ENCODE measurements around the gene WASF2. TPM values are rescaled to one million over a fixed set of nuclear protein-coding genes. Genes with fewer than 3 reads are reported as not detected.
"Not testable (repeated sequence)": the region's sequence is repeated elsewhere in the genome, so short reads cannot be mapped to it uniquely, and the experiment has no call there.

WASF2 gene
- total RNA-seq, 1 experiment from 2014 or later: 19.2 TPM

DNA sequence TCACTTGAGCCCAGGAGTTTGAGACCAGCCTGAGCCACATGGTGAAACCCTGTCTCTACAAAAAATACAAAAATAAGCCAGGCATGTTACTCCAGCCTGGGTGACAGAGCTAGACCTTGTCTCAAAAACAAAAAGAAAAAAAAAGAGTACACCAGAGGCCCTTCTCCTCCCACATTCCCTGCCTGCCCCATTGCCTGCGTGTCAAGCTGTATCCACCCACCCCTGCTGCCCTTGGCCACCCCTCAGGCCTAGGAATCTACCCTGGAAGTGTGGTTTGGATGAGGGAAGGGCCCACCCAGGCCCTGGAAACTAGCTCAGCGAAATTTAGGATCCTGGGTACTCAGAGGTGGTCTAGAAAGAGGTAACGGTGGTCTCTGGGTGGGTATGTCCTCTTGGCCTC lies 25.7 kb upstream of the WASF2 start:
- no peaks in the 10 kb centered on the region for H3K36me3 ChIP-seq
- H3K27ac ChIP-seq: no peak overlapping the region
- H3K9me3 ChIP-seq (replicated peaks): no peaks in the 10 kb centered on the region
- no peak for DNase-seq (ENCODE audit: low read depth in 1 of 2, low spot score in 2 of 2)
- H3K4me3 ChIP-seq: no peak overlapping the region
- no peaks in the 10 kb centered on the region for H3K4me1 ChIP-seq (replicated peaks)
- no peaks in the 10 kb centered on the region for H3K27me3 ChIP-seq (replicated peaks)

- Histone ChIP-seq H3K9me3 (replicated peaks) (no peaks in the 10 kb centered on the region), H3K27me3 (replicated peaks) (no peaks in the 10 kb centered on the region)
Measured at GRCh38 chr1:27513958-27514357, 24.0 kb upstream of the WASF2 start.

DNA sequence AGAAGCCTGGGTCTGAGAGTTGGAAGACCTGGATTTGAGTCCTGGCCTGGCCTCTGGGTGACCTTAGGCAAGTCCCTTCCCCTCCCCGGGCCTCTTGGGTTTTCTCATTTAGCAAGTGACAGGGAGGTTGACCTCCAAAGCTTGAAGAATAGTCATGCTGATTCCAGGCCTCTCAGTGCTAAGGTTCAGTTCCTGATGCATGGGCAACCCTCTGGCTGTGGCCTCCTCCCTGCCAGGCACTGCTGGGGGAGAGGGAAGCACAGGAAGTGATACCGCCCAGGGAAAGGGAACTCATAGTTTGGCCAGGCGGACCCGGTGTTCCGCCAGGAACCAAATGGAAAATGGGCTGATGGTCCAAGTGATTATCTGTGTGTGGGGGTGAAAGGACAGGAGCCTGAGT lies 23.6 kb upstream of the WASF2 start:
- no peak for DNase-seq (ENCODE audit: low read depth in 1 of 2, low spot score in 2 of 2)

More at GRCh38 chr1:27513958-27514357, 24.0 kb upstream of the WASF2 start:
- Histone ChIP-seq H3K4me1 (replicated peaks) (no peaks in the 10 kb centered on the region), H3K36me3 (no peaks in the 10 kb centered on the region), H3K4me3 (no peak overlapping the region), H3K27ac (no peak overlapping the region)
- no peak for DNase-seq (ENCODE audit: low read depth in 1 of 2, low spot score in 2 of 2)

DNA sequence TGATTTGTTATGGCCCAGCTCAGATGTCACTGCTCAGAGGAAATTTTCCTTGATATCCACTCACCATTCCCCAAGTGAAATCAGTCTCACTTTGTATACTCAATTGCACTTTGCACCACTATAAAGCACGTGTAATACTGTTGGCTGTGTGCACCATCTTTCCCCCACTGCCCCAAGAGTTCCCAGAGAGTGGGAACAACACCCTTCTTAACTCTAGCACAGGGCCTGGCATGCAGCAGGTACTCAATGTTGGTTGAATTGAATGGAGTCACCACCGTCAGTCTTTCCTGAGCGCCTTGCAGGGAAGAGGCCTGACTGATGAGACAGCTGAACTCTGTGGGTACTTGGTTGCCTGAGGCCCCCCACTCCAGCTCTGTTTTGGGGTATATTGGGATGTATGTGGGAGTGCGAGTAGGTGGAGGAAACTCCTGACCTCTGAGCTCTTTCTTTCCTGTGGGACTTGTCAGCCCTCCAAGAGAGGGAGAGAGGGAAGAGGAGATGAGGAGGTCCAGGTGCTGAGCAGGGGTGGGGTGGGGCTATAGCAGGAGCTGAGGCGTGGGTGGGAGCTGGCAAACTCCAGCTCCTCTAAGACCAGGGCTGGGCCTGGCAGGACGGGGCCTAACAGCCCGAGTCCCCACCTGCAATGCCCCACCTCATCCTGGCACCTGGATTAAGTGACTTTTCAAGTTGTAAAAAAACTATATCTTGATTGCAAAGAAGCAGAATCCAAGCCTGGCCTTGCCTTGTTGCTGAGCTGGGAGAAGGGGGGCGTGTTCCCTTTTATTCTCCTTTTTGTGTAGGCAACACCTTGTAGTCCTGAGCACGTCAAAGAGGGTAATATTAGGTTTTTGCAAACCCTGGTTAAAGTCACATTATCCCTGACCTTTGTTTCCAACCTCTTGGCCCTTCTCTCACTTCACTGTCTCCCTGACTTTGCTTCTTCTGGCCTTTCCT lies 19.4 kb upstream of the WASF2 start:
- H3K27ac ChIP-seq: no peak overlapping the region
- no peaks in the 10 kb centered on the region for H3K27me3 ChIP-seq (replicated peaks)
- no peaks in the 10 kb centered on the region for H3K9me3 ChIP-seq (replicated peaks)
- H3K4me3 ChIP-seq: no peak overlapping the region
- peaks cover 10% of the 10 kb centered on the region for H3K4me1 ChIP-seq (replicated peaks)
- no peak for DNase-seq (ENCODE audit: low read depth in 1 of 2, low spot score in 2 of 2)
- no peaks in the 10 kb centered on the region for H3K36me3 ChIP-seq

More for the DNA sequence above, 23.6 kb upstream of the WASF2 start:
- no peak overlapping the region for H3K27ac ChIP-seq
- H3K4me3 ChIP-seq: no peak overlapping the region
- H3K4me1 ChIP-seq (replicated peaks): no peaks in the 10 kb centered on the region
- no peaks in the 10 kb centered on the region for H3K27me3 ChIP-seq (replicated peaks)
- H3K36me3 ChIP-seq: no peaks in the 10 kb centered on the region
- H3K9me3 ChIP-seq (replicated peaks): no peaks in the 10 kb centered on the region

- Histone ChIP-seq H3K9me3 (replicated peaks) (no peaks in the 10 kb centered on the region), H3K36me3 (no peaks in the 10 kb centered on the region), H3K4me1 (replicated peaks) (peaks cover 10% of the 10 kb centered on the region), H3K27ac (no peak overlapping the region), H3K27me3 (replicated peaks) (no peaks in the 10 kb centered on the region), H3K4me3 (no peak overlapping the region)
- DNase-seq (ENCODE audit: low read depth in 1 of 2, low spot score in 2 of 2): no peak
Measured at GRCh38 chr1:27507960-27508665, 18.1 kb upstream of the WASF2 start.

GRCh38 chr1:27506703-27507102 lies 16.7 kb upstream of the WASF2 start:
- peaks cover 10% of the 10 kb centered on the region for H3K4me1 ChIP-seq (replicated peaks)
- H3K27ac ChIP-seq: no peak overlapping the region
- no peak overlapping the region for H3K4me3 ChIP-seq
- no peaks in the 10 kb centered on the region for H3K36me3 ChIP-seq
- H3K9me3 ChIP-seq (replicated peaks): no peaks in the 10 kb centered on the region
- no peak for DNase-seq (ENCODE audit: low read depth in 1 of 2, low spot score in 2 of 2)
- no peaks in the 10 kb centered on the region for H3K27me3 ChIP-seq (replicated peaks)

DNA sequence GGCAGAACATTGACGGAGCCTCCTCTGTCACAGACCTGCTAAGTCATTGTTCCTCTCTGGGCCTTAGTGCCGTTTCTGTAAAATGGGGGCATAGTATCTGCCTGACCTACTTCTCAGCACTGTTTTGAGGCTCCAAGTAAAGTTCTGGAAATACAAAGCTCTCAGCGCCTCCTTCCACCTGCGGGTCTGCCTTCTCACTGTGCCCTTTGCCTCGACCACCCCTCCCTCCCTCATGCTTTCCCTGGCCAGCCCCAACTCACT lies 15.4 kb upstream of the WASF2 start:
- peaks cover 13% of the 10 kb centered on the region for H3K4me1 ChIP-seq (replicated peaks)
- H3K27me3 ChIP-seq (replicated peaks): no peaks in the 10 kb centered on the region
- no peak overlapping the region for H3K4me3 ChIP-seq
- no peak for DNase-seq (ENCODE audit: low read depth in 1 of 2, low spot score in 2 of 2)
- no peak overlapping the region for H3K27ac ChIP-seq
- H3K36me3 ChIP-seq: no peaks in the 10 kb centered on the region
- no peaks in the 10 kb centered on the region for H3K9me3 ChIP-seq (replicated peaks)

DNA sequence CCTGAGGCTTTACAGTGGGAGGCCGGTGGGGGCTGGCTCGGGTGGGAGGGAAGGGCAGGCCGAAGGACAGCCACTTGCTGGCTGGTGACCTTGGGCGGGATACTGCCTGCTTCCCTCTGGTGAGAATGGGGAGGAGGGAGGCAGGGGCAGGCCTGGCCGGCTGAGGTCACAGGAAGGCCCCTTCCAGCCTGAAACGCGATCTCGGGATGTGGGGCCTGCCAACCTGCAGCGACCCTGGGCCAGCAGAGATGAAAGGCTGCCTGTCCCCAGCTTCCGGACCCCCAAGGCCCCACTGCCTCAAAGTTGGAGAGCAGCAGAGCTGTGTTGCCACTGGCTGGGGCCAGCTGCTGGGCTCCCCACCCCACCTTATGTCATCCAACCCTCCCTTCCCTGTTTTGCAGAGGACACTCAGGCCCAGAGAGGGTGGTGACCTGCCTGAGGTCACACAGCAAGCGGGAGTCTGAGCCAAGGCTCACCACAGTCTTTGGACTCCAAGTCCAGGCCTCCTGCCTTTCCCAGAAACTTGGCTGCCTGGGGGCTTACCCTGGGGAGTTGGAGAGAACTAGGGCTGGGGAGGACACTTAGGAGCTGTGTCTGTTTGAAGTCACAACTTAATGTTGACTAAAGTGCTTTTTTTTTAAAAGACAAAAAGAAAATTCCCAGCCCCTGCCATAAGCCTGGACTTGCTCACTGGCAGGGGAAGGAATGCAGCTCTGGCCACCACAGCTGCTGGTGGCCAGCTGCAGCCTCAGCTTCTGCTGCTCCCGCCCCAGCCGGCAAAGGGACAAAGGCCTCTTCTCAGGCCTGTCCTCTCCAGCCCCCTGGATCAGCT lies 14.8 kb upstream of the WASF2 start:
- H3K9me3 ChIP-seq (replicated peaks): no peaks in the 10 kb centered on the region
- H3K4me1 ChIP-seq (replicated peaks): peaks cover 17% of the 10 kb centered on the region
- peak in 1 of 2 experiments; percentile 21 for DNase-seq (ENCODE audit: low read depth in 1 of 2, low spot score in 2 of 2)
- H3K36me3 ChIP-seq: no peaks in the 10 kb centered on the region
- no peak overlapping the region for H3K4me3 ChIP-seq
- no peak overlapping the region for H3K27ac ChIP-seq
- H3K27me3 ChIP-seq (replicated peaks): no peaks in the 10 kb centered on the region

GRCh38 chr1:27503844-27504587 lies 14.0 kb upstream of the WASF2 start:
- no peak for DNase-seq (ENCODE audit: low read depth in 1 of 2, low spot score in 2 of 2)
- no peak overlapping the region for H3K27ac ChIP-seq
- H3K27me3 ChIP-seq (replicated peaks): no peaks in the 10 kb centered on the region
- peaks cover 24% of the 10 kb centered on the region for H3K4me1 ChIP-seq (replicated peaks)
- no peaks in the 10 kb centered on the region for H3K9me3 ChIP-seq (replicated peaks)
- H3K4me3 ChIP-seq: no peak overlapping the region
- H3K36me3 ChIP-seq: no peaks in the 10 kb centered on the region

DNA sequence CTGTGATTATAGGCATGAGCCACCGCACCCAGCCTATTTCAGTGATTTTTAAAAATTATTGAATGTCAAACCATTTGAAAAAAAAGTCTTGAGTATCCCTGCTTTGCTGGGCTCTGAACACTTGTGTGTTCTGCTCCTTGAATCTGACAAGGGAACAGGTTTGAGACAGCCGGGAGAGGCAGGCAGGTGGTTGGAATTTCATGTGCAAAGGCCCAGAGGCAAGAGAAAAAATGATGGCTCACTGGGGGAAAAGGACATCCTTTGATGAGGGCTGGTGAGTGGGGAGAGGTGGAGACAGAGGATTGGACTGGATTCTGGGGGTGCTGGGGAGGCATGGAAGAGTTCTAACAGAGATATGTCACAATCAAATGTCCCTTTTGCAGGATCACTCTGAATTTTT lies 13.1 kb upstream of the WASF2 start:
- H3K9me3 ChIP-seq (replicated peaks): no peaks in the 10 kb centered on the region
- H3K27ac ChIP-seq: no peak overlapping the region
- H3K4me1 ChIP-seq (replicated peaks): peaks cover 24% of the 10 kb centered on the region
- H3K27me3 ChIP-seq (replicated peaks): no peaks in the 10 kb centered on the region
- DNase-seq (ENCODE audit: low read depth in 1 of 2, low spot score in 2 of 2): no peak
- H3K36me3 ChIP-seq: no peaks in the 10 kb centered on the region
- no peak overlapping the region for H3K4me3 ChIP-seq

DNA sequence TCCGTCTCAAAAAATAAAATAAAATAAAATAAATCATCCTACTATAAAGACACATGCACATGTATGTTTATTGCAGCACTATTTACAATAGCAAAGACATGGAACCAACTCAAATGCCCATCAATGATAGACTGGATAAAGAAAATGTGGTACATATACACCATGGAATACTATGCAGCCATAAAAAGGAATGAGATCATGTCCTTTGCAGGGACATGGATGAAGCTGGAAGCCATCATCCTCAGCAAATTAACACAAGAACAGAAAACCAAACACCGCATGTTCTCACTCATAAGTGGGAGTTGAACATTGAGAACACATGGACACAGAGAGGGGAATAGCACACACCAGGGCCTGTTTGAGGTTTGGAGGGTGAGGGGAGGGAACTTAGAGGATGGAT lies 11.2 kb upstream of the WASF2 start:
- peaks cover 28% of the 10 kb centered on the region for H3K4me1 ChIP-seq (replicated peaks)
- not testable (repeated sequence) for H3K36me3 ChIP-seq; DNase-seq (ENCODE audit: low read depth in 1 of 2, low spot score in 2 of 2); H3K27me3 ChIP-seq (replicated peaks); H3K9me3 ChIP-seq (replicated peaks); H3K27ac ChIP-seq; H3K4me3 ChIP-seq

DNA sequence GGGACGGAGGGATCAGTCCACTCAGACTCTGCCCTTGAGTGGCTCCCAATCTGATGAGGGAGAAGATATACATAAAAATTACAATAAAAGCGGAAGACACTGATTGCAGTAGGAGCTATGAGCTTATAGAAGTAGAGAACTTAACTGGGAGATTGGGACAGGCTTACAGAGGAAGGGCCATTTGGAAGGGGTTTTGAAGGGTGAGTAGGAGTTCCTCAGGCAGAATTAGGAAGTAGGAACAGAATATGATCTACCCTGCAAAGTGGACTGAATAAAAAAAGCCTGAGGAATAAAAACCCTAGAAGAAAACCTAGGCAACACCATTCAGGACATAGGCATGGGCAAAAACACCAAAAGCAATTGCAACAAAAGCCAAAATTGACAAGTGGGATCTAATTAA lies 9.2 kb upstream of the WASF2 start:
- Histone ChIP-seq H3K4me1 (replicated peaks) (peaks cover 18% of the 10 kb centered on the region), H3K36me3 (no peaks in the 10 kb centered on the region), H3K4me3 (no peak overlapping the region), H3K9me3 (replicated peaks) (no peaks in the 10 kb centered on the region), H3K27ac (peak overlapping the region; percentile 61), H3K27me3 (replicated peaks) (no peaks in the 10 kb centered on the region)
- DNase-seq (ENCODE audit: low read depth in 1 of 2, low spot score in 2 of 2): no peak

GRCh38 chr1:27496604-27497155 lies 6.7 kb upstream of the WASF2 start:
- H3K4me1 ChIP-seq (replicated peaks): peaks cover 18% of the 10 kb centered on the region
- H3K36me3 ChIP-seq: no peaks in the 10 kb centered on the region
- DNase-seq (ENCODE audit: low read depth in 1 of 2, low spot score in 2 of 2): no peak
- no peak overlapping the region for H3K4me3 ChIP-seq
- no peaks in the 10 kb centered on the region for H3K27me3 ChIP-seq (replicated peaks)
- no peak overlapping the region for H3K27ac ChIP-seq
- no peaks in the 10 kb centered on the region for H3K9me3 ChIP-seq (replicated peaks)

Measured in SJSA1 (cell line).